Hepatocyte (in vitro differentiated cells): ENCODE results near the gene ARHGEF4. TPM values are rescaled to one million over a fixed set of nuclear protein-coding genes. Genes with fewer than 3 reads are reported as not detected.
A peak's percentile ranks its signal among the peaks of the same experiment; 100 is the strongest.

ENCODE experiments used
- DNase-seq: peaks from one replicate; pipeline ENCODE4 v3.0.0-alpha.2; 2016; ENCODE audit warnings: low spot score
- H2AFZ ChIP-seq: fragments of 200-600 bp; sonication (generic); 2 replicates; pipeline ENCODE4 v1.6.0; 2016; ENCODE audit warnings: antibody characterized with exemption, mild to moderate bottlenecking
- H3K27ac ChIP-seq: fragments of 200-600 bp; sonication (generic); 2 replicates; pipeline ENCODE4 v1.5.1; 2016; ENCODE audit warnings: mild to moderate bottlenecking
- H3K27me3 ChIP-seq: fragments of 200-600 bp; sonication (generic); 2 replicates; pipeline ENCODE4 v1.6.1; 2016
- H3K36me3 ChIP-seq: fragments of 200-600 bp; sonication (generic); replicated peaks from 2 replicates; pipeline ENCODE4 v1.5.1; 2016; ENCODE audit warnings: low read depth; ENCODE audit not compliant: insufficient read depth
- H3K4me1 ChIP-seq: fragments of 200-600 bp; sonication (generic); 2 replicates; pipeline ENCODE4 v1.5.1; 2016; ENCODE audit warnings: mild to moderate bottlenecking, moderate library complexity; ENCODE audit not compliant: insufficient read depth
- H3K4me2 ChIP-seq: fragments of 200-600 bp; sonication (generic); 2 replicates; pipeline ENCODE4 v1.6.0; 2016
- H3K4me3 ChIP-seq: fragments of 200-600 bp; sonication (generic); 2 replicates; pipeline ENCODE4 v1.5.1; 2016; ENCODE audit warnings: mild to moderate bottlenecking
- H3K79me2 ChIP-seq: fragments of 200-600 bp; sonication (generic); 2 replicates; pipeline ENCODE4 v1.6.0; 2017; ENCODE audit warnings: mild to moderate bottlenecking
- H3K9me2 ChIP-seq: fragments of 200-600 bp; sonication (generic); replicated peaks from 2 replicates; pipeline ENCODE4 v1.6.0; 2017; ENCODE audit warnings: mild to moderate bottlenecking; ENCODE audit not compliant: insufficient read depth
- H3K9me3 ChIP-seq: fragments of 200-600 bp; sonication (generic); 2 replicates; pipeline ENCODE4 v1.5.1; 2016; ENCODE audit warnings: low read depth, mild to moderate bottlenecking
- H4K20me1 ChIP-seq: fragments of 200-600 bp; sonication (generic); 2 replicates; pipeline ENCODE4 v1.6.0; 2016; ENCODE audit warnings: mild to moderate bottlenecking; ENCODE audit not compliant: insufficient read depth, poor library complexity, severe bottlenecking
- CTCF ChIP-seq: fragments of 200-600 bp; sonication (generic); IDR thresholded peaks from 2 replicates; pipeline ENCODE4 v1.5.1; 2016; ENCODE audit warnings: antibody characterized with exemption, mild to moderate bottlenecking; ENCODE audit not compliant: poor library complexity
- EZH2 ChIP-seq: fragments of 200-600 bp; sonication (generic); IDR thresholded peaks from 2 replicates; pipeline ENCODE4 v1.6.1; 2016; ENCODE audit warnings: antibody characterized with exemption, mild to moderate bottlenecking, borderline replicate concordance
- EZH2phosphoT487 ChIP-seq: fragments of 200-600 bp; sonication (generic); IDR thresholded peaks from one replicate; pipeline ENCODE4 v1.6.1; 2018; ENCODE audit warnings: antibody characterized with exemption, mild to moderate bottlenecking, low read depth, moderate library complexity; ENCODE audit not compliant: unreplicated experiment, severe bottlenecking
- WGBS: methylation state at CpG from one replicate; pipeline ENCODE4 v1.1.6; 2016; ENCODE audit warnings: low lambda C conversion rate; ENCODE audit errors: missing lambda C conversion rate; 5-methylcytosine and 5-hydroxymethylcytosine counted together
- polyA plus RNA-seq: library from polyadenylated mRNA; unstranded; fragments of >200 nt; fragmentation: Nextera tagmentation; extraction: Ambion mirVana; gene quantifications from 2 replicates; pipeline ENCODE4 v1.2.1, GENCODE V29; 2016
- total RNA-seq: library from RNA; depleted of rRNA; stranded (reverse); fragments of >200 nt; gene quantifications from 2 replicates; pipeline ENCODE4 v1.2.3, GENCODE V29; 2014

Gene ARHGEF4
- total and polyA plus RNA-seq, 2 experiments from 2014 or later: 11.2 to 15.8 TPM

GRCh38 chr2:130797493-130798435 lies 39.0 kb upstream of the ARHGEF4 start:
- no peaks in the 10 kb centered on the region for H3K9me2 ChIP-seq
- H3K27ac ChIP-seq: peak overlapping the region; percentile 92
- TF ChIP-seq EZH2 (no peak), CTCF (peak; percentile 89), EZH2phosphoT487 (no peak)
- peak overlapping the region; percentile 90 for H2AFZ ChIP-seq
- no peaks in the 10 kb centered on the region for H3K79me2 ChIP-seq
- peaks cover 6% of the 10 kb centered on the region for H3K4me1 ChIP-seq
- H3K27me3 ChIP-seq: no peaks in the 10 kb centered on the region
- 1% methylated on average over 83 of the region's 96 CpGs for WGBS
- peak overlapping the region; percentile 59 for H3K4me3 ChIP-seq
- H3K9me3 ChIP-seq: no peaks in the 10 kb centered on the region
- H3K4me2 ChIP-seq: peak overlapping the region; percentile 89
- H4K20me1 ChIP-seq: no peaks in the 10 kb centered on the region
- DNase-seq: peak; percentile 96
- H3K36me3 ChIP-seq: no peaks in the 10 kb centered on the region

- peak overlapping the region; percentile 92 for H3K27ac ChIP-seq
- no peaks in the 10 kb centered on the region for H3K27me3 ChIP-seq
- H4K20me1 ChIP-seq: no peaks in the 10 kb centered on the region
- H3K4me1 ChIP-seq: peaks cover 6% of the 10 kb centered on the region
- H3K4me2 ChIP-seq: peak overlapping the region; percentile 89
- WGBS: 12% methylated on average over 29 of the region's 30 CpGs
- TF ChIP-seq EZH2phosphoT487: no peak
- no peak for TF ChIP-seq CTCF
- no peak for TF ChIP-seq EZH2
- no peaks in the 10 kb centered on the region for H3K9me2 ChIP-seq
- H3K36me3 ChIP-seq: no peaks in the 10 kb centered on the region
- DNase-seq: peak; percentile 74
- no peaks in the 10 kb centered on the region for H3K79me2 ChIP-seq
- H3K9me3 ChIP-seq: no peaks in the 10 kb centered on the region
- peak overlapping the region; percentile 90 for H2AFZ ChIP-seq
- peak overlapping the region; percentile 59 for H3K4me3 ChIP-seq
These were observed 38.1 kb upstream of the ARHGEF4 start for GRCh38 chr2:130798472-130799218.

- H3K4me2 ChIP-seq: no peak overlapping the region
- no peaks in the 10 kb centered on the region for H3K9me3 ChIP-seq
- H3K36me3 ChIP-seq: no peaks in the 10 kb centered on the region
- no peaks in the 10 kb centered on the region for H4K20me1 ChIP-seq
- H3K27me3 ChIP-seq: no peaks in the 10 kb centered on the region
- DNase-seq: no peak
- no peaks in the 10 kb centered on the region for H3K9me2 ChIP-seq
- H2AFZ ChIP-seq: no peak overlapping the region
- H3K4me1 ChIP-seq: peaks cover 6% of the 10 kb centered on the region
- 91% methylated on average over 1 of the region's 1 CpG for WGBS
- H3K79me2 ChIP-seq: no peaks in the 10 kb centered on the region
- H3K4me3 ChIP-seq: no peak overlapping the region
- TF ChIP-seq EZH2: no peak
- TF ChIP-seq CTCF: no peak
- no peak for TF ChIP-seq EZH2phosphoT487
- no peak overlapping the region for H3K27ac ChIP-seq
These were observed 37.4 kb upstream of the ARHGEF4 start for GRCh38 chr2:130799295-130799694.
